Measurements from ENCODE around the gene CD38.

The CD38 gene

GRCh38 chr4:15769202-15769601 is 8.9 kb upstream of the CD38 start:
- H3K9me3 Mint-ChIP-seq: no peaks in the 10 kb centered on the region
- no peaks in the 10 kb centered on the region for H3K27me3 Mint-ChIP-seq
- no peak for ATAC-seq (replicated peaks; ENCODE audit: extremely low read depth, poor library complexity, severe bottlenecking)
- H3K4me3 Mint-ChIP-seq: no peak overlapping the region
- H3K27ac Mint-ChIP-seq (ENCODE audit: low read depth): no peak overlapping the region
- H3K36me3 Mint-ChIP-seq (ENCODE audit: insufficient read depth): peaks cover 4% of the 10 kb centered on the region
- H3K4me1 Mint-ChIP-seq: peaks cover 35% of the 10 kb centered on the region
- no peak for DNase-seq (ENCODE audit: low spot score in 2 of 2)

- peaks cover 22% of the 10 kb centered on the region for H3K4me1 Mint-ChIP-seq
- no peaks in the 10 kb centered on the region for H3K9me3 Mint-ChIP-seq
- peak overlapping the region; percentile 26 for H3K27ac Mint-ChIP-seq (ENCODE audit: low read depth)
- H3K4me3 Mint-ChIP-seq: no peak overlapping the region
- H3K36me3 Mint-ChIP-seq (ENCODE audit: insufficient read depth): peaks cover 1% of the 10 kb centered on the region
- ATAC-seq (replicated peaks; ENCODE audit: extremely low read depth, poor library complexity, severe bottlenecking) (peak; percentile 59), DNase-seq (ENCODE audit: low spot score in 2 of 2) (no peak)
- H3K27me3 Mint-ChIP-seq: no peaks in the 10 kb centered on the region
Measured at GRCh38 chr4:15771216-15772058, 6.7 kb upstream of the CD38 start.

DNA sequence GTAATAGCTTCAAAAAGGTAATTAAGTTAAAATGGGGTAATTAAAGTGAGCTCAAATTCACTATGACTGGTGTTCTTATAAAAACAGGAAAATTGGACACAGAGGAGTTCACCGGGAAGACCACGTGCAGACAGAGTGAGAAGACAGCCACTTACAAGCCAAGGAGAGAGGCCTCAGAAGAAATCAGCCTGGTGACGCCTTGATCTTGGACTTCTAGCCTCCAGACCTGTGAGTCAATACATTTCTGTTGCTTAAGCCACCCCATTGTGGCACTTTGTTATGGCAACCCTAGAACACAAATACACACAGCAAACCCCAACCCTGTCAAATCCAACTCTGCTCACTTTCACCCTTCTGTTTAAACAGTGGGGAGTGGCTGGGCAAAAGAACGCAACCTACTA is 4.1 kb upstream of the CD38 start:
- no peaks in the 10 kb centered on the region for H3K27me3 Mint-ChIP-seq
- ATAC-seq (replicated peaks; ENCODE audit: extremely low read depth, poor library complexity, severe bottlenecking) (no peak), DNase-seq (ENCODE audit: low spot score in 2 of 2) (no peak)
- H3K27ac Mint-ChIP-seq (ENCODE audit: low read depth): no peak overlapping the region
- H3K4me3 Mint-ChIP-seq: no peak overlapping the region
- no peaks in the 10 kb centered on the region for H3K9me3 Mint-ChIP-seq
- H3K36me3 Mint-ChIP-seq (ENCODE audit: insufficient read depth): peaks cover 1% of the 10 kb centered on the region
- peaks cover 25% of the 10 kb centered on the region for H3K4me1 Mint-ChIP-seq

- H3K4me3 Mint-ChIP-seq: no peak overlapping the region
- DNase-seq (ENCODE audit: low spot score in 2 of 2): no peak
- peaks cover 38% of the 10 kb centered on the region for H3K4me1 Mint-ChIP-seq
- no peak overlapping the region for H3K27ac Mint-ChIP-seq (ENCODE audit: low read depth)
- no peaks in the 10 kb centered on the region for H3K9me3 Mint-ChIP-seq
- ATAC-seq (replicated peaks; ENCODE audit: extremely low read depth, poor library complexity, severe bottlenecking): no peak
- peaks cover 3% of the 10 kb centered on the region for H3K36me3 Mint-ChIP-seq (ENCODE audit: insufficient read depth)
- peaks cover 6% of the 10 kb centered on the region for H3K27me3 Mint-ChIP-seq
Measured at GRCh38 chr4:15776871-15777648, 1.1 kb upstream of the CD38 start.

- peaks cover 36% of the 10 kb centered on the region for H3K4me1 Mint-ChIP-seq
- H3K27me3 Mint-ChIP-seq: peaks cover 9% of the 10 kb centered on the region
- peak overlapping the region; percentile 75 for H3K4me3 Mint-ChIP-seq
- no peak overlapping the region for H3K27ac Mint-ChIP-seq (ENCODE audit: low read depth)
- no peak for ATAC-seq (replicated peaks; ENCODE audit: extremely low read depth, poor library complexity, severe bottlenecking)
- no peak for DNase-seq (ENCODE audit: low spot score in 2 of 2)
- H3K9me3 Mint-ChIP-seq: no peaks in the 10 kb centered on the region
- H3K36me3 Mint-ChIP-seq (ENCODE audit: insufficient read depth): peaks cover 5% of the 10 kb centered on the region
Measured at GRCh38 chr4:15777697-15778288, 335 bp upstream of the CD38 start.

- Mint-ChIP-seq H3K36me3 (ENCODE audit: insufficient read depth) (peaks cover 5% of the 10 kb centered on the region), H3K4me1 (peaks cover 36% of the 10 kb centered on the region), H3K9me3 (no peaks in the 10 kb centered on the region), H3K4me3 (peak overlapping the region; percentile 75), H3K27ac (ENCODE audit: low read depth) (no peak overlapping the region), H3K27me3 (peaks cover 19% of the 10 kb centered on the region)
- DNase-seq (ENCODE audit: low spot score in 2 of 2): no peak
- ATAC-seq (replicated peaks; ENCODE audit: extremely low read depth, poor library complexity, severe bottlenecking): no peak
Measured at GRCh38 chr4:15779306-15779705, 1.2 kb downstream of the CD38 start.

GRCh38 chr4:15779809-15780208 is 1.7 kb downstream of the CD38 start:
- Mint-ChIP-seq H3K27ac (ENCODE audit: low read depth) (no peak overlapping the region), H3K9me3 (no peaks in the 10 kb centered on the region), H3K27me3 (peaks cover 24% of the 10 kb centered on the region), H3K4me1 (peaks cover 36% of the 10 kb centered on the region), H3K4me3 (peak overlapping the region; percentile 75), H3K36me3 (ENCODE audit: insufficient read depth) (peaks cover 6% of the 10 kb centered on the region)
- DNase-seq (ENCODE audit: low spot score in 2 of 2) (no peak), ATAC-seq (replicated peaks; ENCODE audit: extremely low read depth, poor library complexity, severe bottlenecking) (no peak)

GRCh38 chr4:15781427-15782095 is 3.4 kb downstream of the CD38 start:
- Mint-ChIP-seq H3K9me3 (no peaks in the 10 kb centered on the region), H3K36me3 (ENCODE audit: insufficient read depth) (peaks cover 7% of the 10 kb centered on the region), H3K27me3 (peaks cover 26% of the 10 kb centered on the region), H3K4me1 (peaks cover 36% of the 10 kb centered on the region), H3K27ac (ENCODE audit: low read depth) (peak overlapping the region; percentile 39), H3K4me3 (no peak overlapping the region)
- ATAC-seq (replicated peaks; ENCODE audit: extremely low read depth, poor library complexity, severe bottlenecking): no peak
- DNase-seq (ENCODE audit: low spot score in 2 of 2): no peak

GRCh38 chr4:15783676-15784075 is 5.5 kb downstream of the CD38 start:
- no peaks in the 10 kb centered on the region for H3K9me3 Mint-ChIP-seq
- peaks cover 7% of the 10 kb centered on the region for H3K36me3 Mint-ChIP-seq (ENCODE audit: insufficient read depth)
- no peak for DNase-seq (ENCODE audit: low spot score in 2 of 2)
- H3K27me3 Mint-ChIP-seq: peaks cover 26% of the 10 kb centered on the region
- H3K4me1 Mint-ChIP-seq: peaks cover 26% of the 10 kb centered on the region
- no peak for ATAC-seq (replicated peaks; ENCODE audit: extremely low read depth, poor library complexity, severe bottlenecking)
- H3K27ac Mint-ChIP-seq (ENCODE audit: low read depth): no peak overlapping the region
- no peak overlapping the region for H3K4me3 Mint-ChIP-seq

- Mint-ChIP-seq H3K36me3 (ENCODE audit: insufficient read depth) (peaks cover 7% of the 10 kb centered on the region), H3K4me3 (no peak overlapping the region), H3K4me1 (peaks cover 17% of the 10 kb centered on the region), H3K9me3 (no peaks in the 10 kb centered on the region), H3K27me3 (peaks cover 26% of the 10 kb centered on the region), H3K27ac (ENCODE audit: low read depth) (no peak overlapping the region)
- no peak for ATAC-seq (replicated peaks; ENCODE audit: extremely low read depth, poor library complexity, severe bottlenecking)
- DNase-seq (ENCODE audit: low spot score in 2 of 2): no peak
Measured at GRCh38 chr4:15784959-15785634, 7.0 kb downstream of the CD38 start.

DNA sequence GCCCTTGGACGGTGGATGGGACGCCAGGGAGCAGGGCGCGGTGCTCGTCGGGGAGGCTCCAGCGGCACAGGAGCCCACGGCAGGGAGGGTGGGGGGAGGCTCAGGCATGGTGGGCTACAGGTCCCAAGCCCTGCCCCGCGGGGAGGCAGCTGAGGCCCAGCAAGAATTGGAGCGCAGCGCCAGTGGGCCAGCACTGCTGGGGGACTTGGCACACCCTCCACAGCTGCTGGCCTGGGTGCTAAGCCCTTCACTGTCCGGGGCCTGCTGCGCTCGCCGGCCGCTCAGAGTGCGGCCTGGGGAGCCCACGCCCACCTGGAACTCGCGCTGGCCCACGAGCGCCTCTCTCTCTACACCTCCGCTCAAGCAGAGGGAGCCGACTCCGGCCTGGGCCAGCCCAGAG is 8.6 kb downstream of the CD38 start:
- Mint-ChIP-seq H3K36me3 (ENCODE audit: insufficient read depth) (peaks cover 6% of the 10 kb centered on the region), H3K9me3 (no peaks in the 10 kb centered on the region), H3K4me1 (peaks cover 8% of the 10 kb centered on the region), H3K4me3 (no peak overlapping the region), H3K27ac (ENCODE audit: low read depth) (no peak overlapping the region), H3K27me3 (peaks cover 24% of the 10 kb centered on the region)
- no peak for ATAC-seq (replicated peaks; ENCODE audit: extremely low read depth, poor library complexity, severe bottlenecking)
- no peak for DNase-seq (ENCODE audit: low spot score in 2 of 2)

GRCh38 chr4:15792974-15793373 is 14.8 kb downstream of the CD38 start:
- no peaks in the 10 kb centered on the region for H3K9me3 Mint-ChIP-seq
- H3K36me3 Mint-ChIP-seq (ENCODE audit: insufficient read depth): no peaks in the 10 kb centered on the region
- DNase-seq (ENCODE audit: low spot score in 2 of 2) (no peak), ATAC-seq (replicated peaks; ENCODE audit: extremely low read depth, poor library complexity, severe bottlenecking) (no peak)
- no peak overlapping the region for H3K27ac Mint-ChIP-seq (ENCODE audit: low read depth)
- peaks cover 12% of the 10 kb centered on the region for H3K27me3 Mint-ChIP-seq
- H3K4me3 Mint-ChIP-seq: no peak overlapping the region
- peaks cover 9% of the 10 kb centered on the region for H3K4me1 Mint-ChIP-seq
